GM19372 (cell line): ENCODE data around the gene CFAP157.

Experiments used
- ATAC-seq: cut with Tn5 transposase; IDR thresholded peaks from one replicate; pipeline ENCODE4 v1.9.1; 2021; ENCODE audit warnings: mild to moderate bottlenecking, low read depth, moderate library complexity; ENCODE audit not compliant: unreplicated experiment

CFAP157 gene

GRCh38 chr9:127706836-127707241 lies at the start of gene CFAP157:
TSS of gene CFAP157 (plus strand) at chr9:127706988. CDS start at chr9:127707032, 44 bp downstream.
- ATAC-seq: no peak

GRCh38 chr9:127658428-127658827 lies 48.4 kb upstream of the CFAP157 start:
- ATAC-seq: no peak

GRCh38 chr9:127660886-127661741 lies 45.7 kb upstream of the CFAP157 start:
- no peak for ATAC-seq

GRCh38 chr9:127662617-127663016 lies 44.2 kb upstream of the CFAP157 start:
- ATAC-seq: no peak

GRCh38 chr9:127664324-127664677 lies 42.5 kb upstream of the CFAP157 start:
- no peak for ATAC-seq

GRCh38 chr9:127664678-127665507 lies 41.9 kb upstream of the CFAP157 start:
- no peak for ATAC-seq

- no peak for ATAC-seq
Measured at GRCh38 chr9:127667127-127667844, 39.5 kb upstream of the CFAP157 start.

- no peak for ATAC-seq
Measured at GRCh38 chr9:127667906-127668305, 38.9 kb upstream of the CFAP157 start.

- ATAC-seq: no peak
Measured at GRCh38 chr9:127673234-127673633, 33.6 kb upstream of the CFAP157 start.

GRCh38 chr9:127676638-127677037 lies 30.1 kb upstream of the CFAP157 start:
- no peak for ATAC-seq

GRCh38 chr9:127679506-127679905 lies 27.3 kb upstream of the CFAP157 start:
- ATAC-seq: no peak

GRCh38 chr9:127680226-127680625 lies 26.6 kb upstream of the CFAP157 start:
- no peak for ATAC-seq

GRCh38 chr9:127680846-127681245 lies 25.9 kb upstream of the CFAP157 start:
- no peak for ATAC-seq

GRCh38 chr9:127682351-127683136 lies 24.2 kb upstream of the CFAP157 start:
- ATAC-seq: no peak

GRCh38 chr9:127683723-127684122 lies 23.1 kb upstream of the CFAP157 start:
- no peak for ATAC-seq

GRCh38 chr9:127684576-127684975 lies 22.2 kb upstream of the CFAP157 start:
- no peak for ATAC-seq

GRCh38 chr9:127686461-127687393 lies 20.1 kb upstream of the CFAP157 start:
- ATAC-seq: no peak

- ATAC-seq: no peak
Measured at GRCh38 chr9:127689329-127690000, 17.3 kb upstream of the CFAP157 start.

- no peak for ATAC-seq
Measured at GRCh38 chr9:127690735-127691134, 16.1 kb upstream of the CFAP157 start.
